T-helper 1 cell treated with Interleukin-12 subunit alpha and Interleukin-12 subunit beta and Interleukin-4 antibody, amounts not matched to agents 30 μg/mL and 1 μg/mL, for 36 hours (primary cell): Measurements from ENCODE around the gene H2BK1.
A peak's percentile ranks its signal among the peaks of the same experiment; 100 is the strongest.

Experiments used
- H3K27ac Mint-ChIP-seq: one replicate; pipeline ENCODE4 v1.8.0; 2021; ENCODE audit warnings: mild to moderate bottlenecking, mixed read lengths
- H3K27me3 Mint-ChIP-seq: one replicate; pipeline ENCODE4 v1.8.0; 2021; ENCODE audit warnings: low read depth, mixed read lengths
- H3K36me3 Mint-ChIP-seq: one replicate; pipeline ENCODE4 v1.8.0; 2021; ENCODE audit warnings: low read depth, mixed read lengths
- H3K4me1 Mint-ChIP-seq: one replicate; pipeline ENCODE4 v1.8.0; 2021; ENCODE audit warnings: low read depth, mixed read lengths
- H3K4me3 Mint-ChIP-seq: one replicate; pipeline ENCODE4 v1.8.0; 2021; ENCODE audit warnings: mild to moderate bottlenecking, moderate library complexity, mixed read lengths
- H3K9me3 Mint-ChIP-seq: one replicate; pipeline ENCODE4 v1.8.0; 2021; ENCODE audit warnings: mixed read lengths

The H2BK1 gene

GRCh38 chr7:151207804-151208203, 2.5 kb downstream of the H2BK1 start:
- H3K27me3 Mint-ChIP-seq, result peaks cover 9% of the 10 kb centered on the region
- peak overlapping the region; percentile 44 for H3K27ac Mint-ChIP-seq
- H3K36me3 Mint-ChIP-seq, result peaks cover 3% of the 10 kb centered on the region
- H3K4me3 Mint-ChIP-seq, result no peak overlapping the region
- H3K9me3 Mint-ChIP-seq, result no peaks in the 10 kb centered on the region
- peaks cover 20% of the 10 kb centered on the region for H3K4me1 Mint-ChIP-seq

GRCh38 chr7:151207315-151207714, 3.0 kb downstream of the H2BK1 start:
- peaks cover 20% of the 10 kb centered on the region for H3K4me1 Mint-ChIP-seq
- H3K27ac Mint-ChIP-seq, result peak overlapping the region; percentile 44
- peaks cover 3% of the 10 kb centered on the region for H3K36me3 Mint-ChIP-seq
- peak overlapping the region; percentile 16 for H3K4me3 Mint-ChIP-seq
- H3K9me3 Mint-ChIP-seq, result no peaks in the 10 kb centered on the region
- peaks cover 9% of the 10 kb centered on the region for H3K27me3 Mint-ChIP-seq

DNA sequence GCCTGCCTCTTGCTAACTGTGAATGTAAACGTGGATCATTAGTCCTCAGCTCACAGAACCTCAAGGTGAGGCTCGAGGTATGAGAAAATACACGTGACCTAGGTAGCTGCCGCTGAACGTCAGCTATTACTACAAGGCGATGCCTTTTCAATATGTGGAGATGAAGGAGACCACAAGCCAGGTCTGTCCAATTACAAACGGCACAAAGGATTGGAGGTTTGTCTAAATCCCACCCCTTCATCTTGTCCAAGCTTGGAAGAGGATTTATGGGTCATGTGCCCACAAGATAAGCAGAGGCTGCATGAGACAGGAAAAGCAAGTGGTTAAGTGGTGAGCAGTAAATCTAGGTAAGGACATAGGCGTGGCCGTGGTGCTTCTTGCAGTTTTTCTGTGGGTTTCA, 3.4 kb downstream of the H2BK1 start:
- H3K36me3 Mint-ChIP-seq, result peaks cover 1% of the 10 kb centered on the region
- H3K27me3 Mint-ChIP-seq, result peaks cover 9% of the 10 kb centered on the region
- H3K27ac Mint-ChIP-seq, result peak overlapping the region; percentile 52
- no peaks in the 10 kb centered on the region for H3K9me3 Mint-ChIP-seq
- H3K4me3 Mint-ChIP-seq, result peak overlapping the region; percentile 16
- peaks cover 20% of the 10 kb centered on the region for H3K4me1 Mint-ChIP-seq

- H3K36me3 Mint-ChIP-seq, result no peaks in the 10 kb centered on the region
- no peak overlapping the region for H3K4me3 Mint-ChIP-seq
- H3K27ac Mint-ChIP-seq, result no peak overlapping the region
- peaks cover 20% of the 10 kb centered on the region for H3K4me1 Mint-ChIP-seq
- no peaks in the 10 kb centered on the region for H3K9me3 Mint-ChIP-seq
- peaks cover 9% of the 10 kb centered on the region for H3K27me3 Mint-ChIP-seq
Observed at GRCh38 chr7:151205730-151206129, 4.6 kb downstream of the H2BK1 start.

GRCh38 chr7:151204383-151205032, 5.8 kb downstream of the H2BK1 start:
- Mint-ChIP-seq H3K27me3 (peaks cover 9% of the 10 kb centered on the region), H3K27ac (no peak overlapping the region), H3K4me3 (no peak overlapping the region)

DNA sequence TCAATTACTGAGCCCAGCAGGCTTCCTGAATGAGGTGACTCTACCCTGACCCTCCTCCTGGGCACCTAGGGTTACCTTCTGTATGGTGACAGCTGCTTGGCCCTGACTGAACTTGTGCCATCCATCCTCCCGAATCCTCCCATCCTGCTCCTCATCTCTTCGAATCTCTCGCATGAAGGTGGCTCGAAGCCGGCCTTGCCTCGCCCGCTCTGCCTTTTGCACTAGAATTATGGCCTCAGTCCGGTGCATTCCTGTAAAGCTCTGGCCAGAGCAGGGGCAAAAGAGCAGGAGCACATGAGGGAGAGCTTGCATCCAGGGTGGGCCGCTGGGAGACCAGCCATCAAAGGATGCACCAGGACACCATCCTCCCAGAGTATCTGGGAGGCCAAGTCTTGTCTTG, 7.5 kb downstream of the H2BK1 start:
- peaks cover 17% of the 10 kb centered on the region for H3K4me1 Mint-ChIP-seq
- no peaks in the 10 kb centered on the region for H3K36me3 Mint-ChIP-seq
- no peak overlapping the region for H3K27ac Mint-ChIP-seq
- peaks cover 9% of the 10 kb centered on the region for H3K27me3 Mint-ChIP-seq
- no peak overlapping the region for H3K4me3 Mint-ChIP-seq
- no peaks in the 10 kb centered on the region for H3K9me3 Mint-ChIP-seq

More at GRCh38 chr7:151204383-151205032, 5.8 kb downstream of the H2BK1 start:
- H3K4me1 Mint-ChIP-seq, result peaks cover 20% of the 10 kb centered on the region
- H3K36me3 Mint-ChIP-seq, result no peaks in the 10 kb centered on the region
- no peaks in the 10 kb centered on the region for H3K9me3 Mint-ChIP-seq

DNA sequence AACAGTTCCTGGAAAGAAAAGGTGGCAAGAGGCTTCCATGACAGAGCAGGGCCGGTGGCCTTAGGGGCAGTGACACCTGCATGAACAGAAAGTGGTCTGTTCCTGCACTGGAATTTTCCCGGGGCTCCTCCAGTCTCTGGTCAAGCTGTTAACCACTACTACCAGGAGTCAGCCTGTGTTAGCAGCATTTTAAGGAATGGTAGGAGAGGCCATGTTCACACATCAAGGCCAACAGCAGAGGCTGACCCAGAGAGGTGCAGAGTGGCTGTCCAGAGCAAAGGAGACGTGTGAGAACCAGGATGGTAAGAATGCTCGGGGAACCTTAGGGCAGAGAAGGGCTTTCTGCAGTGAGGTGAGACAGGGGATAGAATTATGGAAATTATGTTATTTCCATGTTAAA, 8.5 kb downstream of the H2BK1 start:
- Mint-ChIP-seq H3K4me3 (no peak overlapping the region), H3K9me3 (no peaks in the 10 kb centered on the region), H3K27ac (no peak overlapping the region)

GRCh38 chr7:151201344-151201743, 8.9 kb downstream of the H2BK1 start:
- peaks cover 9% of the 10 kb centered on the region for H3K27me3 Mint-ChIP-seq
- no peak overlapping the region for H3K27ac Mint-ChIP-seq

More for the DNA sequence above, 8.5 kb downstream of the H2BK1 start:
- Mint-ChIP-seq H3K4me1 (peaks cover 6% of the 10 kb centered on the region), H3K27me3 (peaks cover 9% of the 10 kb centered on the region), H3K36me3 (no peaks in the 10 kb centered on the region)

DNA sequence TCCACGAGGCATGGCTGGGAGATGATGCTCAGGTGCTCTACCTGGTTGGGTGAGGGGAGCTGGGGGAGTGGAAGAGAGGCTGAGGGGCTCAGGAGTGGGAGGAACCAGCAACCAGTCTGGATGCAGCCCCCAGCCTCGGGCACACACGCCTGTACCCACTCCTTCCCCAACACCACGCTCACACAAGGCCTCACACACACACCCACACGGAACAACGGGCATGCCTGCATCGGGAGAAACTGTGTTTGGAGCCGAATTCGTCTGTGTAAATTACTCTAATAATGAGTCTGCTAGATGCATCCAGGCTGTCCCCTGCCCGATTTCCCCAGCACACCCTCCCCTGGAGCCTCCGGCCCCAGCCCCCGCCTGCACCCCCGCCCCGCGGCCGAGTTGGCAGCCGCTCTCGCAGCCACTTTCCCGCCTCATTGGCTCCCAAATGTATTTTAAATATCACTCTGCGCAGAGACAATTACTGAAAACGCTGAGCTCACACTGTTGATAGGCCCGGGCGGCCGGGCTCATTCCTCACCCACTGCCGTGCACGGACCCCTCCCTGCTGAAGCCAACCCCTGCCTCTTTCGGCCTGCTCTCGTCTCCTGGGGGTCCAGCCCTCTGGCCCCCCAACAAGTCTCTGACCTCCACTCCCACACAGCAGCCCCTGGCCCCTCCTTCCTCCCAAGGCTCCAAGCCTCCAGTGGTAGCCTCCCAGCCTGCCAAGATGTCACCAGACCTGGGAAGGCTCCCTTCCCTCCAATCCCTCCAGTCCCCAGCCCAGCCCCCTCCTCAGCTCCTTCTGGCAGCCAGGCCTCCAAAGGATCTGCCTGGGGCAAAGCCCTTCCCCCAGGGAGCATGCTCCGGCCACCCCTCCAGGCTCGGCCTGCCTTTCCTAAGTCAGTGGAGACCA, 11.1 kb downstream of the H2BK1 start:
- Mint-ChIP-seq H3K27ac (no peak overlapping the region), H3K27me3 (peaks cover 10% of the 10 kb centered on the region), H3K4me3 (no peak overlapping the region), H3K36me3 (no peaks in the 10 kb centered on the region), H3K4me1 (peaks cover under 1% of the 10 kb centered on the region), H3K9me3 (no peaks in the 10 kb centered on the region)

More at GRCh38 chr7:151201344-151201743, 8.9 kb downstream of the H2BK1 start:
- Mint-ChIP-seq H3K9me3 (no peaks in the 10 kb centered on the region), H3K4me3 (no peak overlapping the region), H3K36me3 (no peaks in the 10 kb centered on the region), H3K4me1 (peaks cover 3% of the 10 kb centered on the region)

- no peaks in the 10 kb centered on the region for H3K9me3 Mint-ChIP-seq
- H3K27ac Mint-ChIP-seq, result no peak overlapping the region
- peaks cover 11% of the 10 kb centered on the region for H3K27me3 Mint-ChIP-seq
- H3K4me1 Mint-ChIP-seq, result peaks cover 2% of the 10 kb centered on the region
- H3K4me3 Mint-ChIP-seq, result no peak overlapping the region
- H3K36me3 Mint-ChIP-seq, result no peaks in the 10 kb centered on the region
Observed at GRCh38 chr7:151197932-151198331, 12.4 kb downstream of the H2BK1 start.

- Mint-ChIP-seq H3K4me3 (no peak overlapping the region), H3K9me3 (no peaks in the 10 kb centered on the region), H3K36me3 (no peaks in the 10 kb centered on the region), H3K27ac (no peak overlapping the region), H3K4me1 (peaks cover 2% of the 10 kb centered on the region), H3K27me3 (peaks cover 11% of the 10 kb centered on the region)
Observed at GRCh38 chr7:151195616-151196450, 14.5 kb downstream of the H2BK1 start.

GRCh38 chr7:151194188-151194587, 16.1 kb downstream of the H2BK1 start:
- Mint-ChIP-seq H3K36me3 (no peaks in the 10 kb centered on the region), H3K9me3 (no peaks in the 10 kb centered on the region), H3K4me1 (peaks cover 2% of the 10 kb centered on the region), H3K27me3 (peaks cover 11% of the 10 kb centered on the region), H3K27ac (no peak overlapping the region), H3K4me3 (no peak overlapping the region)

DNA sequence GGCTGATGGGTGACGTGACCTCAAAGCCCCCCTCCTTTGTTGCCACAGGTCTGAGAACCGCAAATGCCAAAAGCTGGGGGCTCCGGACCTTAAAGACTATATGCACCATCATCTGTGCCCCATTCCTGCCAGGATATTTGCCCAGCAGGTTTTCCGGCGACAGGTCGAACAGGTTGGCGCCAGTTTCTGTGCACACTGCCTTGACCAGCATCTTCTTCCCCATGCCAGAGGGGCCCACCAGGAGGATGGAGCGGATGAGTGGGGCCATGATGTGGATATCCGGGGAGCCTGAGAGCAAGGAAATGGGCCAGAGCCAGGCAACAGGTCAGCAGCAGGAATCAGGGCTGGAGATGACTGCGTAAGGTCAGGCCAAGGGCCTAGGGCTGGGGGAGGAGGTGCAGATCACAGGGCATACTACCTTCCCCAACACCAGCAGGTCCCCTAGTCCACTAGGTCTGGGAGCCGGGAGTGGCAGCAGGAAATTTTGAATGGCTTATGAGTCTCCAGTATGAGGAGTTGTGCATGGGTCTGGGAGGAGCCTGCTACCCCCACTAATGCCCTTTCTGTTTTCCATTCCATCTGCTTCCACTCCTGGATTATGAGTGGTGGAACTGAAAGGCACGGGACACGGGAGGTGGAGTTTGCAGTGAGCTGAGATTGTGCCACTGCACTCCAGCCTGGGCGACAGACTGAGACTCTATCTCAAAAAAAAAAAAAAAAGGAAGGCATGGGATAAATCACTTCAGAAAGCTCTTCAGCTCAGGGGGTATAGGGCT, 16.9 kb downstream of the H2BK1 start:
- H3K36me3 Mint-ChIP-seq, result no peaks in the 10 kb centered on the region
- H3K4me1 Mint-ChIP-seq, result peaks cover 2% of the 10 kb centered on the region
- no peak overlapping the region for H3K4me3 Mint-ChIP-seq
- H3K9me3 Mint-ChIP-seq, result no peaks in the 10 kb centered on the region
- no peak overlapping the region for H3K27ac Mint-ChIP-seq
- peaks cover 11% of the 10 kb centered on the region for H3K27me3 Mint-ChIP-seq
